Mammary epithelial cell (primary cell): ENCODE data around the gene RALGPS1.

Experiments
- CTCF ChIP-seq, 2 donors: IDR thresholded peaks in 1 of 2; conservative IDR thresholded peaks in 1 of 2; 2 replicates each; pipeline ENCODE4 v1.5.1; 2011 to 2012; ENCODE audit warnings: inconsistent platforms in 2 of 2, low read length in 2 of 2, mild to moderate bottlenecking in 2 of 2, control low read depth in 1 of 2, low read depth in 1 of 2; ENCODE audit not compliant: insufficient read depth in 1 of 2; ENCODE audit errors: extremely low read depth in 1 of 2
- EZH2 ChIP-seq: IDR thresholded peaks from 2 replicates; pipeline ENCODE4 v1.6.1; 2012; ENCODE audit warnings: low read length, inconsistent platforms, borderline replicate concordance

GRCh38 chr9:127208416-127208815 lies 293.8 kb downstream of the RALGPS1 start:
- TF ChIP-seq CTCF (conservative IDR thresholded peaks at IDR 0.05 in 1 of 2, IDR thresholded peaks at IDR 0.05 in 1 of 2; ENCODE audit: extremely low read depth in 1 of 2, insufficient read depth in 1 of 2, low read depth in 1 of 2, low read length in 2 of 2) (no peak), EZH2 (no peak)
